B cell (primary cell): ENCODE results near the gene POLR2B.
"Not testable (repeated sequence)": the region's sequence is repeated elsewhere in the genome, so short reads cannot be mapped to it uniquely, and the experiment has no call there.

ENCODE experiments used
- EZH2 ChIP-seq: IDR thresholded peaks from 2 replicates; pipeline ENCODE4 v1.6.1; 2012; ENCODE audit warnings: borderline replicate concordance, low read depth, mild to moderate bottlenecking, moderate library complexity, low read length; ENCODE audit not compliant: insufficient read depth, poor library complexity, severe bottlenecking
- TF ChIP-seq, protein P1 (sequence below): fragments of 200-600 bp; IDR thresholded peaks from one replicate; pipeline ENCODE4 v1.8.0; 2022; ENCODE audit warnings: antibody characterized with exemption, mild to moderate bottlenecking

GRCh38 chr4:57047046-57047445, 68.3 kb downstream of the POLR2B start:
- TF ChIP-seq, protein P1, sequence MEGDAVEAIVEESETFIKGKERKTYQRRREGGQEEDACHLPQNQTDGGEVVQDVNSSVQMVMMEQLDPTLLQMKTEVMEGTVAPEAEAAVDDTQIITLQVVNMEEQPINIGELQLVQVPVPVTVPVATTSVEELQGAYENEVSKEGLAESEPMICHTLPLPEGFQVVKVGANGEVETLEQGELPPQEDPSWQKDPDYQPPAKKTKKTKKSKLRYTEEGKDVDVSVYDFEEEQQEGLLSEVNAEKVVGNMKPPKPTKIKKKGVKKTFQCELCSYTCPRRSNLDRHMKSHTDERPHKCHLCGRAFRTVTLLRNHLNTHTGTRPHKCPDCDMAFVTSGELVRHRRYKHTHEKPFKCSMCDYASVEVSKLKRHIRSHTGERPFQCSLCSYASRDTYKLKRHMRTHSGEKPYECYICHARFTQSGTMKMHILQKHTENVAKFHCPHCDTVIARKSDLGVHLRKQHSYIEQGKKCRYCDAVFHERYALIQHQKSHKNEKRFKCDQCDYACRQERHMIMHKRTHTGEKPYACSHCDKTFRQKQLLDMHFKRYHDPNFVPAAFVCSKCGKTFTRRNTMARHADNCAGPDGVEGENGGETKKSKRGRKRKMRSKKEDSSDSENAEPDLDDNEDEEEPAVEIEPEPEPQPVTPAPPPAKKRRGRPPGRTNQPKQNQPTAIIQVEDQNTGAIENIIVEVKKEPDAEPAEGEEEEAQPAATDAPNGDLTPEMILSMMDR, result not testable (repeated sequence)
- not testable (repeated sequence) for TF ChIP-seq EZH2
